H9 (cell line): ENCODE measurements around the gene STMN3. TPM values are rescaled to one million over a fixed set of nuclear protein-coding genes. Genes with fewer than 3 reads are reported as not detected.
A peak's percentile ranks its signal among the peaks of the same experiment; 100 is the strongest.

Source experiments
- DNase-seq: peaks from one replicate; pipeline ENCODE4 v3.0.0-alpha.2; 2017
- H2AFZ ChIP-seq: one replicate; pipeline ENCODE4 v1.6.1; 2013; ENCODE audit warnings: mild to moderate bottlenecking, low read length, control low read depth, moderate library complexity
- H2AK5ac ChIP-seq: 2 replicates; pipeline ENCODE4 v1.6.1; 2013; ENCODE audit warnings: low read length, control low read depth, mixed read lengths; ENCODE audit not compliant: insufficient read length
- H2BK120ac ChIP-seq: one replicate; pipeline ENCODE4 v1.6.1; 2013; ENCODE audit warnings: low read depth, mild to moderate bottlenecking, low read length, control low read depth, inconsistent platforms; ENCODE audit not compliant: poor library complexity, severe bottlenecking
- H2BK12ac ChIP-seq: 2 replicates; pipeline ENCODE4 v1.6.1; 2013; ENCODE audit warnings: low read length, control low read depth, mixed read lengths, low read depth; ENCODE audit not compliant: insufficient read length
- H2BK15ac ChIP-seq: 2 replicates; pipeline ENCODE4 v1.6.1; 2013; ENCODE audit warnings: low read depth, low read length, control low read depth
- H2BK20ac ChIP-seq: one replicate; pipeline ENCODE4 v1.6.1; 2013; ENCODE audit warnings: low read depth, mild to moderate bottlenecking, low read length, control low read depth, inconsistent platforms; ENCODE audit not compliant: poor library complexity, severe bottlenecking
- H2BK5ac ChIP-seq: 2 replicates; pipeline ENCODE4 v1.6.1; 2013; ENCODE audit warnings: low read length, control low read depth, mixed read lengths; ENCODE audit not compliant: insufficient read length
- H3K14ac ChIP-seq: 2 replicates; pipeline ENCODE4 v1.6.1; 2013; ENCODE audit warnings: low read length, control low read depth; ENCODE audit not compliant: insufficient read depth
- H3K18ac ChIP-seq: 2 replicates; pipeline ENCODE4 v1.6.1; 2013; ENCODE audit warnings: low read depth, mild to moderate bottlenecking, mixed read lengths, low read length, control low read depth; ENCODE audit not compliant: insufficient read length
- H3K23ac ChIP-seq: 2 replicates; pipeline ENCODE4 v1.6.1; 2013; ENCODE audit warnings: low read length, control low read depth, mixed read lengths, low read depth; ENCODE audit not compliant: insufficient read length
- H3K23me2 ChIP-seq: 2 replicates; pipeline ENCODE4 v1.6.1; 2013; ENCODE audit warnings: low read depth, mild to moderate bottlenecking, mixed read lengths, low read length, control low read depth; ENCODE audit not compliant: insufficient read length, poor library complexity, severe bottlenecking
- H3K27ac ChIP-seq: 2 replicates; pipeline ENCODE4 v1.5.1; 2013; ENCODE audit warnings: low read length, control low read depth, mixed read lengths, low read depth; ENCODE audit not compliant: insufficient read length
- H3K27me3 ChIP-seq: 2 replicates; pipeline ENCODE4 v1.6.1; 2013; ENCODE audit warnings: low read length, control low read depth, inconsistent platforms; ENCODE audit not compliant: insufficient read depth
- H3K4ac ChIP-seq: 2 replicates; pipeline ENCODE4 v1.6.1; 2013; ENCODE audit warnings: low read depth, mild to moderate bottlenecking, control low read depth, inconsistent platforms, low read length, moderate library complexity
- H3K4me1 ChIP-seq: 2 replicates; pipeline ENCODE4 v1.6.1; 2013; ENCODE audit warnings: low read length, control low read depth, inconsistent platforms; ENCODE audit not compliant: insufficient read depth
- H3K4me2 ChIP-seq: 2 replicates; pipeline ENCODE4 v1.6.1; 2013; ENCODE audit warnings: low read length, control low read depth, mixed read lengths; ENCODE audit not compliant: insufficient read length, insufficient read depth
- H3K56ac ChIP-seq: 2 replicates; pipeline ENCODE4 v1.6.1; 2013; ENCODE audit warnings: low read depth, mild to moderate bottlenecking, mixed read lengths, low read length, control low read depth; ENCODE audit not compliant: insufficient read length
- H3K79me1 ChIP-seq: 2 replicates; pipeline ENCODE4 v1.6.1; 2013; ENCODE audit warnings: low read depth, mild to moderate bottlenecking, moderate library complexity, low read length, control low read depth, inconsistent platforms; ENCODE audit not compliant: insufficient read depth, poor library complexity, severe bottlenecking
- H3K79me2 ChIP-seq: 2 replicates; pipeline ENCODE4 v1.6.1; 2013; ENCODE audit warnings: low read length, control low read depth, inconsistent platforms; ENCODE audit not compliant: insufficient read depth
- H3K9ac ChIP-seq: 2 replicates; pipeline ENCODE4 v1.6.1; 2013; ENCODE audit warnings: low read length, control low read depth, mixed read lengths; ENCODE audit not compliant: insufficient read length; ENCODE audit errors: extremely low read depth
- H3K9me3 ChIP-seq: one replicate; pipeline ENCODE4 v1.6.1; 2013; ENCODE audit warnings: low read depth, low read length, inconsistent platforms; ENCODE audit not compliant: control insufficient read depth
- H3T11ph ChIP-seq: one replicate; pipeline ENCODE4 v1.6.1; 2013; ENCODE audit warnings: mild to moderate bottlenecking, low read length, control low read depth, inconsistent platforms
- H4K20me1 ChIP-seq: one replicate; pipeline ENCODE4 v1.6.1; 2013; ENCODE audit not compliant: control insufficient read depth, insufficient read length, insufficient read depth
- H4K5ac ChIP-seq: 2 replicates; pipeline ENCODE4 v1.6.1; 2013; ENCODE audit warnings: low read depth, mild to moderate bottlenecking, mixed read lengths, low read length, control low read depth; ENCODE audit not compliant: insufficient read length
- H4K8ac ChIP-seq: replicated peaks from 2 replicates; pipeline ENCODE4 v1.6.1; 2013; ENCODE audit warnings: low read length, control low read depth, mixed read lengths, low read depth; ENCODE audit not compliant: insufficient read length
- H4K91ac ChIP-seq: 2 replicates; pipeline ENCODE4 v1.6.1; 2013; ENCODE audit warnings: low read depth, mild to moderate bottlenecking, moderate library complexity, mixed read lengths, low read length, control low read depth; ENCODE audit not compliant: insufficient read length
- H3K27ac Mint-ChIP-seq, 3 experiments: 2 replicates in 2 of 3; 3 replicates in 1 of 3; pipeline ENCODE4 v1.8.0; 2020 to 2021; ENCODE audit warnings: mixed read lengths in 3 of 3, mild to moderate bottlenecking in 1 of 3, moderate library complexity in 1 of 3
- H3K27me3 Mint-ChIP-seq: 2 replicates; pipeline ENCODE4 v1.8.0; 2021; ENCODE audit warnings: low read depth, mild to moderate bottlenecking, moderate library complexity, mixed read lengths
- H3K36me3 Mint-ChIP-seq, 3 experiments: 2 replicates in 2 of 3; 3 replicates in 1 of 3; pipeline ENCODE4 v1.8.0; 2020 to 2021; ENCODE audit warnings: low read depth in 3 of 3, mixed read lengths in 3 of 3; ENCODE audit not compliant: insufficient read depth in 1 of 3
- H3K4me1 Mint-ChIP-seq, 2 experiments: 2 replicates each; pipeline ENCODE4 v1.8.0; 2020; ENCODE audit warnings: mixed read lengths in 2 of 2
- H3K4me3 Mint-ChIP-seq, 2 experiments: 2 replicates in 1 of 2; 3 replicates in 1 of 2; pipeline ENCODE4 v1.8.0; 2020 to 2021; ENCODE audit warnings: mild to moderate bottlenecking in 2 of 2, mixed read lengths in 2 of 2, moderate library complexity in 1 of 2
- H3K9me3 Mint-ChIP-seq, 2 experiments: 2 replicates in 1 of 2; 3 replicates in 1 of 2; pipeline ENCODE4 v1.8.0; 2020; ENCODE audit warnings: mild to moderate bottlenecking in 2 of 2, mixed read lengths in 2 of 2, moderate library complexity in 1 of 2
- WGBS: extraction: QIAGEN DNeasy Blood & Tissue Kit; methylation state at CpG from one replicate; pipeline ENCODE4 v1.1.7; 2013; ENCODE audit warnings: missing lambda C conversion rate, low lambda C conversion rate, mixed read lengths; ENCODE audit not compliant: insufficient read length; ENCODE audit errors: extremely low coverage; 5-methylcytosine and 5-hydroxymethylcytosine counted together
- total RNA-seq: library from RNA; stranded (reverse); gene quantifications from 2 replicates; pipeline ENCODE4 v1.2.1, GENCODE V29; 2021
- TF ChIP-seq, protein P1 (sequence below): fragments of 200-600 bp; sonication (generic); conservative IDR thresholded peaks from 3 replicates; pipeline ENCODE4 v1.8.0; 2021; ENCODE audit warnings: antibody characterized with exemption, mild to moderate bottlenecking

The STMN3 gene
- total RNA-seq, 1 experiment from 2014 or later, result 54.0 TPM

DNA sequence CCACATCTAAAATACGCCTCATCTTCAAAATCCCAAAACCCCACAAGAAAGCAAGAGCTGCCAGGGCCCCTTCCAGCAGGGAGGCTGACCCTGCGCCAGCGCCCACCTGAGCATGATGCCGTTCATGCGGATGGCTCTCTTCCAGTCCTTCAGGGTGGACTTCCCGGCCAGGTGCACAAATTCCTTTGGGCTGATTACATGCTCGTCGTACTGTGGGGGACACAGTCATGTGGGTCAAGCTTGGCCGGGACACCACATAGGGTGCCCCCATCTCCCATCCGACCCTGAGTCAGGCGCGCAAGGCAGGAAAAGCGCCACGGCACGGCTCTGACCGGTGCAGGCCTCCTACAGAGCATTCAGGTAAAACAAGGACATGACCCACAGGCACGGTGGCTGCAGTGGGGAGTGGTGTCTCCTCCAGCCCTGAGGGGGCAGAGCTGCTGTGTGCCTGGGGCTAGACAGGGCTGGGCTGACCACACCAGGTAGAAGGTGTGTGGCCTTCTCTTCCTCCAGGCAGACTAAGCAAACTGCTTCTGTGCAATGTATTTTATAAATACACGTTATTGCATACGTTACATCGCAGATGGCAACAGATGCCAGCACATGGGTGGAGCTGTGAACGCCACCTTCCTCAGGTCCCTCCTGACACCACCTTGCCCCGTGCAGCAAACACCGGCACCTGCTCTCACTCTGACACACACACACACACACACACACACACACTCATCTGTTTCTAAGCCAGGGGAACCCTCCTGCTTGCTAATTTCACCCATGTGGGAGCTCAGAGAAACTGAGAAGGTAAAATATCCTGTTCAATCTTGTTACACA lies 55.4 kb downstream of the STMN3 start:
- H3K27me3 Mint-ChIP-seq, result no peaks in the 10 kb centered on the region
- H3K56ac ChIP-seq, result no peak overlapping the region
- no CpG with 5 or more reads among the region's 23 CpGs for WGBS

More for the DNA sequence above, 55.4 kb downstream of the STMN3 start:
- Histone ChIP-seq H4K91ac (no peak overlapping the region), H3K27me3 (no peaks in the 10 kb centered on the region), H4K20me1 (no peaks in the 10 kb centered on the region), H4K8ac (no peak overlapping the region), H3K79me1 (no peaks in the 10 kb centered on the region), H3K23ac (no peak overlapping the region), H3K4me2 (no peak overlapping the region), H3K14ac (no peak overlapping the region), H3K79me2 (no peaks in the 10 kb centered on the region), H3T11ph (no peak overlapping the region), H2BK5ac (no peak overlapping the region), H2AK5ac (no peak overlapping the region), H2BK12ac (no peak overlapping the region), H4K5ac (no peak overlapping the region), H2BK20ac (no peak overlapping the region), H2BK15ac (no peak overlapping the region), H3K9me3 (no peaks in the 10 kb centered on the region), H3K4me1 (no peaks in the 10 kb centered on the region), H3K4ac (no peak overlapping the region), H2BK120ac (no peak overlapping the region), H2AFZ (no peak overlapping the region), H3K27ac (no peak overlapping the region), H3K23me2 (no peaks in the 10 kb centered on the region), H3K9ac (no peak overlapping the region), H3K18ac (no peak overlapping the region)
- H3K27ac Mint-ChIP-seq, result peak overlapping the region in 1 of 3 experiments; percentile 44; a peak in 1 of 7 replicates
- H3K4me3 Mint-ChIP-seq, result no peak overlapping the region
- H3K36me3 Mint-ChIP-seq, result peaks cover 11 to 41% (median 41%) of the 10 kb centered on the region in 3 experiments; a peak in 6 of 7 replicates
- TF ChIP-seq, protein P1, sequence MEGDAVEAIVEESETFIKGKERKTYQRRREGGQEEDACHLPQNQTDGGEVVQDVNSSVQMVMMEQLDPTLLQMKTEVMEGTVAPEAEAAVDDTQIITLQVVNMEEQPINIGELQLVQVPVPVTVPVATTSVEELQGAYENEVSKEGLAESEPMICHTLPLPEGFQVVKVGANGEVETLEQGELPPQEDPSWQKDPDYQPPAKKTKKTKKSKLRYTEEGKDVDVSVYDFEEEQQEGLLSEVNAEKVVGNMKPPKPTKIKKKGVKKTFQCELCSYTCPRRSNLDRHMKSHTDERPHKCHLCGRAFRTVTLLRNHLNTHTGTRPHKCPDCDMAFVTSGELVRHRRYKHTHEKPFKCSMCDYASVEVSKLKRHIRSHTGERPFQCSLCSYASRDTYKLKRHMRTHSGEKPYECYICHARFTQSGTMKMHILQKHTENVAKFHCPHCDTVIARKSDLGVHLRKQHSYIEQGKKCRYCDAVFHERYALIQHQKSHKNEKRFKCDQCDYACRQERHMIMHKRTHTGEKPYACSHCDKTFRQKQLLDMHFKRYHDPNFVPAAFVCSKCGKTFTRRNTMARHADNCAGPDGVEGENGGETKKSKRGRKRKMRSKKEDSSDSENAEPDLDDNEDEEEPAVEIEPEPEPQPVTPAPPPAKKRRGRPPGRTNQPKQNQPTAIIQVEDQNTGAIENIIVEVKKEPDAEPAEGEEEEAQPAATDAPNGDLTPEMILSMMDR, result no peak
- DNase-seq, result no peak
- H3K4me1 Mint-ChIP-seq, result no peaks in the 10 kb centered on the region
- no peaks in the 10 kb centered on the region for H3K9me3 Mint-ChIP-seq
